KG1 (cell line): ENCODE data around the gene SHC2.

ENCODE experiments used
- DNase-seq: peaks from one replicate; lab custom pipeline; 2025; lab: John Stamatoyannopoulos, UW

SHC2 gene

GRCh38 chr19:460877-461720 lies at the start of gene SHC2:
Gene SHC2, minus strand, starts transcription at chr19:461033. Its CDS starts 37 bp downstream, at chr19:460996.
- no peak for DNase-seq

GRCh38 chr19:508204-509150 lies 47.6 kb upstream of the SHC2 start:
- no peak for DNase-seq

- DNase-seq, result peak; percentile 76
Measured at GRCh38 chr19:507286-508203, 46.7 kb upstream of the SHC2 start, which contains the start of gene TPGS1. Gene TPGS1, plus strand, starts transcription at chr19:507497. Its CDS starts 10 bp downstream, at chr19:507507.

GRCh38 chr19:506404-507285 lies 45.8 kb upstream of the SHC2 start:
- peak; percentile 99 for DNase-seq

- no peak for DNase-seq
Measured at GRCh38 chr19:504616-505015, 43.8 kb upstream of the SHC2 start.

- DNase-seq, result no peak
Measured at GRCh38 chr19:501646-502045, 40.8 kb upstream of the SHC2 start.

GRCh38 chr19:498977-499623 lies 38.3 kb upstream of the SHC2 start:
- DNase-seq, result no peak

GRCh38 chr19:498511-498891 lies 37.7 kb upstream of the SHC2 start:
- no peak for DNase-seq

GRCh38 chr19:497869-498510 lies 37.2 kb upstream of the SHC2 start:
- no peak for DNase-seq

GRCh38 chr19:497491-497868 lies 36.6 kb upstream of the SHC2 start:
- DNase-seq, result no peak

- no peak for DNase-seq
Measured at GRCh38 chr19:496986-497385, 36.2 kb upstream of the SHC2 start.

- no peak for DNase-seq
Measured at GRCh38 chr19:496112-496665, 35.4 kb upstream of the SHC2 start, which contains the start of gene MADCAM1. Gene MADCAM1, plus strand, starts transcription at chr19:496486. Its CDS starts 14 bp downstream, at chr19:496500.

GRCh38 chr19:495402-496111 lies 34.7 kb upstream of the SHC2 start:
- no peak for DNase-seq

GRCh38 chr19:495081-495401 lies 34.2 kb upstream of the SHC2 start:
- DNase-seq, result no peak

- no peak for DNase-seq
Measured at GRCh38 chr19:494171-495080, 33.6 kb upstream of the SHC2 start.

- no peak for DNase-seq
Measured at GRCh38 chr19:493391-494170, 32.7 kb upstream of the SHC2 start.

GRCh38 chr19:492091-492531 lies 31.3 kb upstream of the SHC2 start:
- DNase-seq, result no peak
